Measurements from ENCODE around the gene LRRC37B.
"Not testable (repeated sequence)": the region's sequence is repeated elsewhere in the genome, so short reads cannot be mapped to it uniquely, and the experiment has no call there.

Gene LRRC37B

DNA sequence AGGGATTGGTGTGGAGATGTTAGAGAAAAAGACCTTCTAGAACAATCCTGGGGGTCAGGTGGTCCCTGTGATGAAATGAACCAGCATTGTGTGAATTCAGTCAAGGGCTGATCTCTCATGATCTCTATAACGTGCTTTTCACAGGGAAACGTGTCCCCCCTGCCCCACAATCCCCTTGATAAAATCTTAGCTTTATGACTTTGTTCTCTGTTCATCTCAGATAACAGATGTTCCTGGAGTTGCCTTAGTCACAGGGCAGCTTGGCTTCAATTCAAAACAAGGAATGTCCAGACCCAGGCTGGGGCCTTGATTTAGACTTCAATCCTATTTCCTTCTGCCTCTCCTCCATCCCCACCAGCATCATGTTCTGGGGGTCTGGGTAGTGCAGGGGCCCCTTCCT is 61.9 kb downstream of the LRRC37B start:
- not testable (repeated sequence) for H3K36me3 ChIP-seq (ENCODE audit: control insufficient read depth in 1 of 2, insufficient read depth in 2 of 2, low read length in 2 of 2); H3K4me1 ChIP-seq (ENCODE audit: control insufficient read depth in 1 of 2, insufficient read depth in 2 of 2, low read length in 2 of 2); H3K9me3 ChIP-seq (ENCODE audit: control insufficient read depth in 1 of 2, low read length in 2 of 2); H3K27ac ChIP-seq (ENCODE audit: low read length); H3K4me3 ChIP-seq (ENCODE audit: low read depth in 1 of 2, low read length in 2 of 2); H3K27me3 ChIP-seq (ENCODE audit: low read depth, low read length)

DNA sequence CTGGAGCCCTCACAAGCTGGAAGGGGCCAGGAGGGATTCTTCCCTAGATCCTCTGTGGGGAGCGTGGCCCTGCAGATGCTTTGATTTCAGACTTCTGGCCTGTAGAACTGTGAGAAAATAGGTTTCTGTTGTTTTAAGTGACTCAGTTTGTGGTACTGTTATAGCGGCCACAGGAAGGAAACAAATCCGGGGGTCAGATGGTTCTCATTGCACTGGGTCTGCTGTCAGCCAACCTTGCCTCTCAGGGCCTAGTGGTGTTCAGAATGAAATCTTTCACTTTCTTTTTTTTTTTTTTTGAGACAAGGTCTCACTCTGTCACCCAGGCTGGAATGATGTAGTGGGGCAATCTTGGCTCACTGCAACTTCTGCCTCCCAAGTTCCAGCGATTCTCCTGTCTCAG is 64.8 kb downstream of the LRRC37B start:
- H3K4me3 ChIP-seq (ENCODE audit: low read depth in 1 of 2, low read length in 2 of 2); H3K27ac ChIP-seq (ENCODE audit: low read length); H3K9me3 ChIP-seq (ENCODE audit: control insufficient read depth in 1 of 2, low read length in 2 of 2); H3K4me1 ChIP-seq (ENCODE audit: control insufficient read depth in 1 of 2, insufficient read depth in 2 of 2, low read length in 2 of 2); H3K27me3 ChIP-seq (ENCODE audit: low read depth, low read length); H3K36me3 ChIP-seq (ENCODE audit: control insufficient read depth in 1 of 2, insufficient read depth in 2 of 2, low read length in 2 of 2): not testable (repeated sequence)

DNA sequence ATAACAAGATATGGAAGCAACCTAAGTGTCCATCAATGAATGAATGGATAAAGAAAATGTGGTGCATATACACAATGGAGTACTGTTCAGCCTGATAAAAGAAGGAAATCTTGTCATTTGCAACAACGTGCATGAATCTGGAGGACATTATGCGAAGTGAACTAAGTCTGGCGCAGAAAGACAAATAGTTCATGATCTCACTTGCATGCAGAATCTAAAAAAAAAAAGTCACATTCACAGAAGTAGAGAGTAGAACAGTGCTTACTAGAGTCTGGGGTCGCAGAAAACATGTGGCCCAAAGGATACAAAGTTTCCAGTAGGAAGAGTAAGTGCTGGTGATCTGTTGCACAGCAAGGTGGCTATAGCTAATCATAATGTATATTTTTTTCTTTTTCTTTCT is 65.9 kb downstream of the LRRC37B start:
- not testable (repeated sequence) for H3K9me3 ChIP-seq (ENCODE audit: control insufficient read depth in 1 of 2, low read length in 2 of 2); H3K4me3 ChIP-seq (ENCODE audit: low read depth in 1 of 2, low read length in 2 of 2); H3K36me3 ChIP-seq (ENCODE audit: control insufficient read depth in 1 of 2, insufficient read depth in 2 of 2, low read length in 2 of 2); H3K27me3 ChIP-seq (ENCODE audit: low read depth, low read length); H3K4me1 ChIP-seq (ENCODE audit: control insufficient read depth in 1 of 2, insufficient read depth in 2 of 2, low read length in 2 of 2); H3K27ac ChIP-seq (ENCODE audit: low read length)

DNA sequence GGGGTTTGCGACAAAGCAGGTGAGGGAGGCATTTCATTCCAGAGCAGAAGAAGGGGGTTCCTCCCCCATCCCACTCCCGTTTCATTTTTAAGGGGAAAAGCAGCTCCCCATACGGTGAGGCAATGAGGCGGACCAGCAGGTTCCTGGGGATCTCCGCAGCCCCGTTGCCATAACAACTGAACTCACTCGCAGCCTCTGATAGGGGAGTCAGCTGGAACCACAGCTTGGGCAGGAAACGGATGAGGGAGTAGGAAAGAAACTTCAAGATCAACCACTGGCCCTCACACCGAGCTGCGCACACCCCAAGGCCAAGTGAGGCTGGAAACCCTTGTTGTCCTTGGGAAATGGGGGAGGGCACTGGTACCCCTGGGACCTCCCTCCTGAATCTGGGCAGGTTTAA is 72.6 kb downstream of the LRRC37B start:
- not testable (repeated sequence) for H3K27ac ChIP-seq (ENCODE audit: low read length); H3K9me3 ChIP-seq (ENCODE audit: control insufficient read depth in 1 of 2, low read length in 2 of 2); H3K4me1 ChIP-seq (ENCODE audit: control insufficient read depth in 1 of 2, insufficient read depth in 2 of 2, low read length in 2 of 2); H3K36me3 ChIP-seq (ENCODE audit: control insufficient read depth in 1 of 2, insufficient read depth in 2 of 2, low read length in 2 of 2); H3K4me3 ChIP-seq (ENCODE audit: low read depth in 1 of 2, low read length in 2 of 2); H3K27me3 ChIP-seq (ENCODE audit: low read depth, low read length)

DNA sequence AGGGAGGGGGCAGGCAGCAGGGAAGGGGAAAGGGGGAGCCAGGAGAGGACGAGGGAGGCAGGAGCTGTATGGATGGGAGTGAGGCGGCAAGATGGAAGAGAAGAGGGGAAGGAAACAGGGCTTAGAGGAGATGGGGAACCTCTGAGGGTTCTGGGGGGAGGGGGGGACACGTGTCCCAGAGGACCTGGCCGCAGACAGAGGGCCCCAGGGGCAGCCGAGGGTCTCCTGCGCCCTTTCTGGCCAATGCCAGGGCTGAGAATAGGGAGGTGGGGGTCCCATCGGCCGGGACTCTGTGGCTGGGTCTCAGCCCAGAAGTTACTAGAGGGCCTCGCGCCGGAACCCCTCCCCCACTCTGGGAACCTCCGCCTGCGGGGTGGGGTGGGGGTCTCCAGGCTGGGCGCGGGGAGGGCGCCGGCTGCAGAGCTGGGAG is 76.4 kb downstream of the LRRC37B start:
- peak overlapping the region in 1 of 2 donors; percentile 55 for H3K4me3 ChIP-seq (ENCODE audit: low read depth in 1 of 2, low read length in 2 of 2)
- not testable (repeated sequence) for H3K4me1 ChIP-seq (ENCODE audit: control insufficient read depth in 1 of 2, insufficient read depth in 2 of 2, low read length in 2 of 2); H3K27ac ChIP-seq (ENCODE audit: low read length); H3K36me3 ChIP-seq (ENCODE audit: control insufficient read depth in 1 of 2, insufficient read depth in 2 of 2, low read length in 2 of 2); H3K9me3 ChIP-seq (ENCODE audit: control insufficient read depth in 1 of 2, low read length in 2 of 2); H3K27me3 ChIP-seq (ENCODE audit: low read depth, low read length)

DNA sequence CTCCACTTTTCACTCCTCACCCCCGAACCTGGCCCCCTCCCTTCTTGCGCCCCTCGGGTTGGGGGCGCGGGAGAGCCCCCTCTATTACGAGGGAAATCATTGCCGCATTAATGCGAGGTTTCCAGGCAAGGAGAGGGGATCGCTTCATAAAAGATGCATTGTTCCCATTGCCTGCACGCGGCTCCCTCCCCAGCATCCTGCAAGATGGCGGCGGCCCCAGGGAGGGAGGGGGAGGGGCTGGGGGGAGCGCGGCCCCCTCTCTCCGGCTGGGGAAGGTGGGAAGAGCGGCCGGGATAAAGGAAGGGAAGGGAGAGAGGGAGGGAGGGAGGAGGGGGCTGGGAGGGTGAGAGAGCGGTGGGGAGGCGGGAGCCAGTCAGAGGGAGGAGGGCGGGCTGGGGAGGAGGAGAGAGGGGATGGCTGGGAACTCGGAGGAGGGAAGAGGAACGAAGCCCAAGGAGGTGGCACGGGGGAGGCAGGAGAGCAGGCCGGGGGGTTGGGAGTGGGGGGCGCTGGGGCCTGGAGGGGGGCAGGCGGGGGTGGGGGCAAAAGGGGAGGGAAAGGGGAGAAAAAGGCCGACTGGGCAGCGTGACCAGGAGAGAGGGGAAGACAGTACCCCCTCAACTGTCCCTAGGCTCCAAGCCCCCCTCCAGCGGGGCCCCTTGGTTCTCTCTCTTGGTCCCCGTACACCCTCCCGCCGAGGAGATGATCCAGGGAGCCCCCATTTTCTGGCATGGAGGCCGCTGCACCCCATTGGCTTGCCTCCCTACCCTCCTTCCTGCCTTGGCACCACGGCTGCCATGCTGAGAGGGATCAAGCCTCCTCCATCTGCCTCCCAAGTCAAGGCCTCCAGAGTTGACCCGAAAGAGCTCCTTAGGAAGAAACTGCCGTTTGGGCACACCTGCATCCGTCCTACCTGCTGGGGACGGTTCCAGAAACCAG is 77.1 kb downstream of the LRRC37B start:
- not testable (repeated sequence) for H3K27me3 ChIP-seq (ENCODE audit: low read depth, low read length); H3K36me3 ChIP-seq (ENCODE audit: control insufficient read depth in 1 of 2, insufficient read depth in 2 of 2, low read length in 2 of 2); H3K27ac ChIP-seq (ENCODE audit: low read length); H3K4me1 ChIP-seq (ENCODE audit: control insufficient read depth in 1 of 2, insufficient read depth in 2 of 2, low read length in 2 of 2); H3K9me3 ChIP-seq (ENCODE audit: control insufficient read depth in 1 of 2, low read length in 2 of 2)
- peak overlapping the region in 1 of 2 donors; percentile 55 for H3K4me3 ChIP-seq (ENCODE audit: low read depth in 1 of 2, low read length in 2 of 2)

DNA sequence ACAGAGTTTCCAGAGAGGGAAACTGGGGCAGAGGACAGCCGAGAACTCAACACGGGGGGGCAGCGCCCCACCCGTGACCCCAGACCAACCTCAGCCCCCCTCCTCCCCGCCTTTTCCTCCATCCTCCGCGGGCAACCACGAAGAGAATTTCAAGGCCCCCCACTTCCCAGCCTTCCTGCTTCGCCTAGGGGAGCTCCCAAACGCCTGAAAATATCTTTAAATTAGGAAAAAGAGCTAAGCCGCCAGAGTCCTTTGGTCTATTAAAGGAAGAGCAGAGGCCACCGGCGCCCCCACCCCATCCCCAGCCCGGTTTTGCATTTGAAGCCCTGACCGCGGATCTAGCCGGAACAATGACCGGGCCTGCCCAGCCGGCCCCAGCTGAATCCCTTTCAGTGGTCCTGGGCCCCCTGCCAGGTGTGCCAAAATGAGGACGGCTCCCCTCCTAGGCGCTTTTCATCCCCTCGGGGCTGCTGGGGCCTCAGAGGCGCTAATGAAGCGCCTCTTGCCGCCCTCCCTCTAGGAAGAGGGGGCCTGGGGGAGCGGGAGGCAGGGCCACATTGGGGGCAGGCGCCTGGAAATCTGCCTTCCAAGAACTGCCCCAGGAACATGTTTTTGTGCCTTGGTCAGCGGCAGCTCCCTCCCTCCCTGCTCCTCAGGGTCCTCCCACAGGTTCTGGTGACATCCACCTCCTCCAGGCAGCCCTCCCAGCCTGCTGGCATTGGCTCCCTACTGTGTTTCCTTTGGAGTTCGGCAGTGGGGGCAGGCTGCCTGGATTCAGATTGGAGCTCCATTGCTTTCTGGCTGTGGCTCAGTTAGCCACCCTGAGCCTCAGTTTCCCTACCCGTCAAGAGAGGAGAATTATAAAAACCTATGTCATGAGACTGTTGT is 78.0 kb downstream of the LRRC37B start:
- not testable (repeated sequence) for H3K4me3 ChIP-seq (ENCODE audit: low read depth in 1 of 2, low read length in 2 of 2); H3K27ac ChIP-seq (ENCODE audit: low read length); H3K36me3 ChIP-seq (ENCODE audit: control insufficient read depth in 1 of 2, insufficient read depth in 2 of 2, low read length in 2 of 2); H3K4me1 ChIP-seq (ENCODE audit: control insufficient read depth in 1 of 2, insufficient read depth in 2 of 2, low read length in 2 of 2); H3K27me3 ChIP-seq (ENCODE audit: low read depth, low read length); H3K9me3 ChIP-seq (ENCODE audit: control insufficient read depth in 1 of 2, low read length in 2 of 2)

DNA sequence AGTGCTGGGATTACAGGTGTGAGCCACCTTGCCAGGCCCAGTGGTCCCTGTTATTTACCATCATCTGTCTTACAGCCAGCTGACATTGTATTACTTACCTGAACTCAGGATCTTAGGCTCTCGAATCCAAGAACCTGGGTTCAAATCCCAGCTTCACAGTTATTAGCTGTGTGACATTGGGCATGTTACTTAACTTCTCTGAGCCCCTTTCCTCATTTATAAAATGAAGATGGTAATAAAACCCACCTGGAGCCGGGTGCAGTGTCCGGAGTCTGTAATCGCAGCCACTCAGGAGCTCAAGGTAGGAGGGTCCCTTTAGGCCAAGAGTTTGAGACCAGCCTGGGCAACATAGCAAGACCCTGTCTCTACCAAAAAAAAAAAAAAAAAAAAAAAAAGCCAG is 79.7 kb downstream of the LRRC37B start:
- H3K27ac ChIP-seq (ENCODE audit: low read length); H3K9me3 ChIP-seq (ENCODE audit: control insufficient read depth in 1 of 2, low read length in 2 of 2); H3K4me3 ChIP-seq (ENCODE audit: low read depth in 1 of 2, low read length in 2 of 2); H3K27me3 ChIP-seq (ENCODE audit: low read depth, low read length); H3K36me3 ChIP-seq (ENCODE audit: control insufficient read depth in 1 of 2, insufficient read depth in 2 of 2, low read length in 2 of 2); H3K4me1 ChIP-seq (ENCODE audit: control insufficient read depth in 1 of 2, insufficient read depth in 2 of 2, low read length in 2 of 2): not testable (repeated sequence)

DNA sequence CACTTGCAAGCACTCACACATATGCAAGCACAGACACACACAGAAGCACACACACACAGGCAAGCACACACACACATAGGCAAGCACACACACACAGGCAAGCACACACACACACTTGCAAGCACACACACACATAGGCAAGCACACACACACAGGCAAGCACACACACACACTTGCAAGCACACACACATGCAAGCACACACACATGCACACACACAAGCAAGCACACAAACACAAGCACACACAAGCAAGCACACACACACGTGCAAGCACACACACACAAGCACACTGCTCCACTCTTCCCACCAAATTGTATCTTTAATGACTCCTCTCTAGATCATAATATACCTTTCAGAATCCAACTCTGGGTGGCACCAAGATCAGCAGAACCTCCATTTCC is 84.9 kb downstream of the LRRC37B start:
- H3K4me1 ChIP-seq (ENCODE audit: control insufficient read depth in 1 of 2, insufficient read depth in 2 of 2, low read length in 2 of 2); H3K27ac ChIP-seq (ENCODE audit: low read length); H3K27me3 ChIP-seq (ENCODE audit: low read depth, low read length); H3K36me3 ChIP-seq (ENCODE audit: control insufficient read depth in 1 of 2, insufficient read depth in 2 of 2, low read length in 2 of 2); H3K4me3 ChIP-seq (ENCODE audit: low read depth in 1 of 2, low read length in 2 of 2); H3K9me3 ChIP-seq (ENCODE audit: control insufficient read depth in 1 of 2, low read length in 2 of 2): not testable (repeated sequence)

DNA sequence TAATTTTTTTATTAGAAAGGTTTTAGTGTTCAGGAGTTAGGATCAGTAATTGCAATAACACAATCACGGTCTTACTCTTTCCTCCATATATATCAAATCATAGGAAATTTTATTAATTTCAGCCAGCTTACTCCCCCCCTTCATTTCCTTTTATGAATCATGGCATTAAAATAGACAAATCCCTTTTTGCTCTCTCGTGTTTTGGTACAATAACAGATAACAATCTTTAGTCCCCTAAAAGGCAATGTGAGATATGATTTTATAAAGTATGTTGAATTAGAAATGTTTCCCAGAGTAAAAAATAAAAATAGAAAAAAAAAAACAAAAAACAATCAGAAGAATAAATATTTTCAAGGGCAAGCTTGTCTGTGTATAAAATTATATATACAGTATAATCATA is 92.5 kb downstream of the LRRC37B start:
- Histone ChIP-seq H3K4me3 (ENCODE audit: low read depth in 1 of 2, low read length in 2 of 2) (no peak overlapping the region), H3K36me3 (ENCODE audit: control insufficient read depth in 1 of 2, insufficient read depth in 2 of 2, low read length in 2 of 2) (no peaks in the 10 kb centered on the region), H3K27ac (ENCODE audit: low read length) (no peak overlapping the region), H3K4me1 (ENCODE audit: control insufficient read depth in 1 of 2, insufficient read depth in 2 of 2, low read length in 2 of 2) (peaks cover 0 to 3% of the 10 kb centered on the region in 2 donors), H3K9me3 (ENCODE audit: control insufficient read depth in 1 of 2, low read length in 2 of 2) (no peaks in the 10 kb centered on the region), H3K27me3 (ENCODE audit: low read depth, low read length) (no peaks in the 10 kb centered on the region)

DNA sequence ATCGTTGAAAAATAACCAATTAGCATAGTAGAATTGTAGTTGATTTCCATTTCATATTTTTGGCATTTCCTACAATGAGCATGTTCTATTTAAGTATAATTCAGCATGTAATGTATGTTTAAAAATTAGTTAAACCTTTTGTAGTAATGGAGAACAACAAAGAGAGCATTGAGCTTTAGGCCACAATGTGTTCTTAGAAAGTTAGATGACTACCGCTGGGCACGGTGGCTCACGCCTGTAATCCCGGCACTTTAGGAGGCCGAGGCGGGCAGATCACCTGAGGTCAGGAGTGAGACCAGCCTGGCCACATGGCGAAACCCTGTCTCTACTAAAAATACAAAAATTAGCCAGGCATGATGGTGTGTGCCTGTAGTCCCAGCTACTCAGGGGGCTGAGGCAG is 93.1 kb downstream of the LRRC37B start:
- not testable (repeated sequence) for H3K9me3 ChIP-seq (ENCODE audit: control insufficient read depth in 1 of 2, low read length in 2 of 2); H3K4me3 ChIP-seq (ENCODE audit: low read depth in 1 of 2, low read length in 2 of 2); H3K27me3 ChIP-seq (ENCODE audit: low read depth, low read length); H3K36me3 ChIP-seq (ENCODE audit: control insufficient read depth in 1 of 2, insufficient read depth in 2 of 2, low read length in 2 of 2); H3K27ac ChIP-seq (ENCODE audit: low read length); H3K4me1 ChIP-seq (ENCODE audit: control insufficient read depth in 1 of 2, insufficient read depth in 2 of 2, low read length in 2 of 2)
